ENCODE results near the gene RNF141.

Gene RNF141

GRCh38 chr11:10566257-10566957 is 25.4 kb upstream of the RNF141 start:
- DNase-seq, result no peak
- Mint-ChIP-seq H3K27ac (no peak overlapping the region), H3K4me3 (no peak overlapping the region), H3K27me3 (peaks cover 5% of the 10 kb centered on the region), H3K4me1 (no peaks in the 10 kb centered on the region), H3K9me3 (no peaks in the 10 kb centered on the region)
- no peak for ATAC-seq

- no peak overlapping the region for H3K4me3 Mint-ChIP-seq
- H3K27ac Mint-ChIP-seq, result no peak overlapping the region
- no peaks in the 10 kb centered on the region for H3K9me3 Mint-ChIP-seq
- no peaks in the 10 kb centered on the region for H3K4me1 Mint-ChIP-seq
- no peaks in the 10 kb centered on the region for H3K27me3 Mint-ChIP-seq
- no peak for ATAC-seq
- no peak for DNase-seq
These were observed 24.5 kb upstream of the RNF141 start for GRCh38 chr11:10565493-10565892.

GRCh38 chr11:10564696-10565318 is 23.8 kb upstream of the RNF141 start:
- no peaks in the 10 kb centered on the region for H3K27me3 Mint-ChIP-seq
- ATAC-seq (no peak), DNase-seq (no peak)
- H3K4me3 Mint-ChIP-seq, result no peak overlapping the region
- no peak overlapping the region for H3K27ac Mint-ChIP-seq
- no peaks in the 10 kb centered on the region for H3K4me1 Mint-ChIP-seq
- no peaks in the 10 kb centered on the region for H3K9me3 Mint-ChIP-seq

GRCh38 chr11:10564030-10564429 is 23.0 kb upstream of the RNF141 start:
- no peak for DNase-seq
- no peaks in the 10 kb centered on the region for H3K4me1 Mint-ChIP-seq
- no peaks in the 10 kb centered on the region for H3K9me3 Mint-ChIP-seq
- no peak for ATAC-seq
- H3K27me3 Mint-ChIP-seq, result no peaks in the 10 kb centered on the region
- H3K4me3 Mint-ChIP-seq, result no peak overlapping the region
- no peak overlapping the region for H3K27ac Mint-ChIP-seq

- peaks cover 6% of the 10 kb centered on the region for H3K27me3 Mint-ChIP-seq
- no peaks in the 10 kb centered on the region for H3K4me1 Mint-ChIP-seq
- H3K9me3 Mint-ChIP-seq, result no peaks in the 10 kb centered on the region
- H3K27ac Mint-ChIP-seq, result no peak overlapping the region
- no peak overlapping the region for H3K4me3 Mint-ChIP-seq
- DNase-seq, result no peak
- no peak for ATAC-seq
These were observed 21.0 kb upstream of the RNF141 start for GRCh38 chr11:10561947-10562346.

GRCh38 chr11:10561043-10561818 is 20.2 kb upstream of the RNF141 start:
- Mint-ChIP-seq H3K27ac (no peak overlapping the region), H3K4me3 (no peak overlapping the region), H3K27me3 (peaks cover 10% of the 10 kb centered on the region), H3K4me1 (no peaks in the 10 kb centered on the region), H3K9me3 (no peaks in the 10 kb centered on the region)
- ATAC-seq (no peak), DNase-seq (no peak)

GRCh38 chr11:10558288-10558687 is 17.3 kb upstream of the RNF141 start:
- ATAC-seq (no peak), DNase-seq (no peak)
- H3K4me3 Mint-ChIP-seq, result no peak overlapping the region
- H3K9me3 Mint-ChIP-seq, result no peaks in the 10 kb centered on the region
- H3K27me3 Mint-ChIP-seq, result peaks cover 10% of the 10 kb centered on the region
- H3K27ac Mint-ChIP-seq, result no peak overlapping the region
- H3K4me1 Mint-ChIP-seq, result no peaks in the 10 kb centered on the region

GRCh38 chr11:10556590-10556989 is 15.6 kb upstream of the RNF141 start:
- DNase-seq (no peak), ATAC-seq (no peak)
- no peaks in the 10 kb centered on the region for H3K4me1 Mint-ChIP-seq
- no peak overlapping the region for H3K4me3 Mint-ChIP-seq
- peaks cover 11% of the 10 kb centered on the region for H3K27me3 Mint-ChIP-seq
- peaks cover 6 to 7% of the 10 kb centered on the region in 2 donors for H3K9me3 Mint-ChIP-seq
- no peak overlapping the region for H3K27ac Mint-ChIP-seq

GRCh38 chr11:10551845-10552352 is 10.9 kb upstream of the RNF141 start:
- Mint-ChIP-seq H3K27me3 (peaks cover 21% of the 10 kb centered on the region), H3K4me1 (no peaks in the 10 kb centered on the region), H3K9me3 (peaks cover 6 to 7% of the 10 kb centered on the region in 2 donors), H3K27ac (no peak overlapping the region), H3K4me3 (no peak overlapping the region)
- DNase-seq (no peak), ATAC-seq (no peak)

- DNase-seq (no peak), ATAC-seq (no peak)
- no peak overlapping the region for H3K27ac Mint-ChIP-seq
- peaks cover 17% of the 10 kb centered on the region for H3K27me3 Mint-ChIP-seq
- peaks cover 6 to 7% of the 10 kb centered on the region in 2 donors for H3K9me3 Mint-ChIP-seq
- H3K4me3 Mint-ChIP-seq, result no peak overlapping the region
- H3K4me1 Mint-ChIP-seq, result no peaks in the 10 kb centered on the region
These were observed 10.3 kb upstream of the RNF141 start for GRCh38 chr11:10551290-10551592.

- ATAC-seq (no peak), DNase-seq (no peak)
- H3K4me3 Mint-ChIP-seq, result no peak overlapping the region
- H3K27ac Mint-ChIP-seq, result no peak overlapping the region
- H3K9me3 Mint-ChIP-seq, result peaks cover 6 to 7% of the 10 kb centered on the region in 2 donors
- H3K4me1 Mint-ChIP-seq, result no peaks in the 10 kb centered on the region
- H3K27me3 Mint-ChIP-seq, result peaks cover 17% of the 10 kb centered on the region
These were observed 9.7 kb upstream of the RNF141 start for GRCh38 chr11:10550503-10551289.

- DNase-seq (no peak), ATAC-seq (no peak)
- Mint-ChIP-seq H3K27me3 (peaks cover 11% of the 10 kb centered on the region), H3K9me3 (no peaks in the 10 kb centered on the region), H3K4me1 (peaks cover 11% of the 10 kb centered on the region), H3K27ac (no peak overlapping the region), H3K4me3 (no peak overlapping the region)
These were observed 3.8 kb upstream of the RNF141 start for GRCh38 chr11:10544491-10545465.

GRCh38 chr11:10543782-10544181 is 2.8 kb upstream of the RNF141 start:
- Mint-ChIP-seq H3K9me3 (no peaks in the 10 kb centered on the region), H3K4me3 (no peak overlapping the region)

GRCh38 chr11:10542776-10543175 is 1.8 kb upstream of the RNF141 start:
- Mint-ChIP-seq H3K27me3 (peaks cover 2% of the 10 kb centered on the region), H3K4me1 (peaks cover 16% of the 10 kb centered on the region), H3K9me3 (no peaks in the 10 kb centered on the region), H3K4me3 (no peak overlapping the region), H3K27ac (no peak overlapping the region)
- no peak for ATAC-seq
- no peak for DNase-seq

More at GRCh38 chr11:10543782-10544181, 2.8 kb upstream of the RNF141 start:
- Mint-ChIP-seq H3K27ac (no peak overlapping the region), H3K27me3 (peaks cover 11% of the 10 kb centered on the region), H3K4me1 (peaks cover 16% of the 10 kb centered on the region)
- DNase-seq (no peak), ATAC-seq (no peak)
